Liver (tissue), 9 donors: ENCODE data around the gene M6PR. TPM values are rescaled to one million over a fixed set of nuclear protein-coding genes. Genes with fewer than 3 reads are reported as not detected.

Source experiments
- DNase-seq: peaks from one replicate; pipeline ENCODE4 v3.0.0-alpha.2; 2017; ENCODE audit warnings: low spot score
- H3K27ac ChIP-seq, 2 donors: one replicate each; pipeline ENCODE4 v1.7.0; 2013; ENCODE audit warnings: inconsistent platforms in 2 of 2, low read length in 2 of 2, control low read depth in 1 of 2, low read depth in 1 of 2, mild to moderate bottlenecking in 1 of 2
- H3K27me3 ChIP-seq, 4 donors: one replicate each; pipeline versions ENCODE4 v1.6.1 to v1.7.0; 2013; ENCODE audit warnings: low read length in 3 of 4, inconsistent platforms in 1 of 4, mild to moderate bottlenecking in 1 of 4, moderate library complexity in 1 of 4; ENCODE audit not compliant: control insufficient read depth in 4 of 4, insufficient read depth in 4 of 4
- H3K36me3 ChIP-seq, 4 donors: one replicate each; pipeline versions ENCODE4 v1.6.1 to v1.7.0; 2013; ENCODE audit warnings: low read length in 3 of 4, mild to moderate bottlenecking in 3 of 4, low read depth in 1 of 4, moderate library complexity in 1 of 4; ENCODE audit not compliant: control insufficient read depth in 4 of 4, insufficient read depth in 3 of 4
- H3K4me1 ChIP-seq, 4 donors: one replicate each; pipeline versions ENCODE4 v1.6.1 to v1.7.0; 2013; ENCODE audit warnings: low read length in 3 of 4, mild to moderate bottlenecking in 3 of 4, moderate library complexity in 1 of 4; ENCODE audit not compliant: control insufficient read depth in 4 of 4, insufficient read depth in 4 of 4
- H3K4me3 ChIP-seq, 3 donors: one replicate each; pipeline versions ENCODE4 v1.6.1 to v1.7.0; 2013; ENCODE audit warnings: low read length in 3 of 3, control low read depth in 1 of 3, low read depth in 1 of 3, mild to moderate bottlenecking in 1 of 3
- H3K9ac ChIP-seq, 2 donors: one replicate each; pipeline ENCODE4 v1.7.0; 2013; ENCODE audit warnings: low read length in 2 of 2, mild to moderate bottlenecking in 2 of 2, moderate library complexity in 2 of 2, control low read depth in 1 of 2, low read depth in 1 of 2
- H3K9me3 ChIP-seq, 4 donors: one replicate each; pipeline versions ENCODE4 v1.6.1 to v1.7.0; 2013; ENCODE audit warnings: low read length in 3 of 4; ENCODE audit not compliant: control insufficient read depth in 4 of 4
- EGR1 ChIP-seq, 2 donors: IDR thresholded peaks; 2 replicates each; pipeline ENCODE4 v1.6.1; 2016 to 2018; ENCODE audit warnings: antibody characterized with exemption in 2 of 2, low read depth in 2 of 2
- FOXA1 ChIP-seq: IDR thresholded peaks from 2 replicates; pipeline ENCODE4 v1.6.1; 2016; ENCODE audit warnings: antibody characterized with exemption
- FOXA2 ChIP-seq: IDR thresholded peaks from 2 replicates; pipeline ENCODE4 v1.6.1; 2016; ENCODE audit warnings: antibody characterized with exemption
- GABPA ChIP-seq, 2 donors: IDR thresholded peaks in 1 of 2; conservative IDR thresholded peaks in 1 of 2; 2 replicates each; pipeline ENCODE4 v1.6.1; 2016; ENCODE audit warnings: antibody characterized with exemption in 2 of 2, mild to moderate bottlenecking in 1 of 2, moderate library complexity in 1 of 2
- HNF4A ChIP-seq, 2 donors: conservative IDR thresholded peaks; 2 replicates each; pipeline ENCODE4 v1.6.1; 2016; ENCODE audit warnings: antibody characterized with exemption in 2 of 2, mild to moderate bottlenecking in 2 of 2
- HNF4G ChIP-seq: IDR thresholded peaks from 2 replicates; pipeline ENCODE4 v1.6.1; 2016; ENCODE audit warnings: antibody characterized with exemption
- JUND ChIP-seq, 2 donors: IDR thresholded peaks; 2 replicates each; pipeline ENCODE4 v1.6.1; 2016; ENCODE audit warnings: antibody characterized with exemption in 2 of 2
- NR2F2 ChIP-seq: IDR thresholded peaks from 2 replicates; pipeline ENCODE4 v1.6.1; 2016; ENCODE audit warnings: antibody characterized with exemption
- RAD21 ChIP-seq, 2 donors: IDR thresholded peaks; 2 replicates each; pipeline ENCODE4 v1.6.1; 2016; ENCODE audit warnings: antibody characterized with exemption in 2 of 2, mild to moderate bottlenecking in 2 of 2
- RXRA ChIP-seq, 2 donors: IDR thresholded peaks; 2 replicates each; pipeline ENCODE4 v1.6.1; 2017 to 2018; ENCODE audit warnings: antibody characterized with exemption in 2 of 2, mild to moderate bottlenecking in 1 of 2
- SP1 ChIP-seq: IDR thresholded peaks from 2 replicates; pipeline ENCODE4 v1.6.1; 2018; ENCODE audit warnings: antibody characterized with exemption, mild to moderate bottlenecking
- TAF1 ChIP-seq: conservative IDR thresholded peaks from 2 replicates; pipeline ENCODE4 v1.6.1; 2016; ENCODE audit warnings: antibody characterized with exemption, mild to moderate bottlenecking
- YY1 ChIP-seq: IDR thresholded peaks from 2 replicates; pipeline ENCODE4 v1.6.1; 2016; ENCODE audit warnings: antibody characterized with exemption, mild to moderate bottlenecking
- WGBS: extraction: QIAGEN DNeasy Blood & Tissue Kit; methylation state at CpG from one replicate; pipeline ENCODE4 v1.1.7; 2013; 5-methylcytosine and 5-hydroxymethylcytosine counted together
- polyA plus RNA-seq, 2 donors: library from polyadenylated mRNA; stranded (reverse) in 1 of 2; unstranded in 1 of 2; fragments of 200-250 nt in 1 of 2; fragments of >200 nt in 1 of 2; fragmentation: Nextera tagmentation in 1 of 2; extraction: Ambion mirVana in 1 of 2; gene quantifications; one replicate each; pipeline versions ENCODE4 v1.2.1 to v1.2.3, GENCODE V29; 2013 to 2015
- total RNA-seq, 2 donors: library from RNA; depleted of rRNA; stranded (reverse); fragments of >200 nt; gene quantifications; one replicate each; pipeline ENCODE4 v1.2.3, GENCODE V29; 2014
- TF ChIP-seq, protein P1 (sequence below): IDR thresholded peaks from 2 replicates; pipeline ENCODE4 v1.6.1; 2016; ENCODE audit warnings: antibody characterized with exemption
- TF ChIP-seq, protein P2 (sequence below): IDR thresholded peaks from 2 replicates; pipeline ENCODE4 v1.6.1; 2016; ENCODE audit warnings: antibody characterized with exemption
- TF ChIP-seq, protein P3 (sequence below): IDR thresholded peaks from 2 replicates; pipeline ENCODE4 v1.6.1; 2016; ENCODE audit warnings: antibody characterized with exemption
- TF ChIP-seq, protein P4 (sequence below): IDR thresholded peaks from 2 replicates; pipeline ENCODE4 v1.6.1; 2016; ENCODE audit warnings: antibody characterized with exemption, mild to moderate bottlenecking
- TF ChIP-seq, protein P5 (sequence below): fragments of 150-350 bp; IDR thresholded peaks from 2 replicates; pipeline ENCODE4 v1.5.1; 2017; ENCODE audit warnings: improper control_type of control experiment, low read depth, low read length; ENCODE audit not compliant: missing input control
- donor health status: healthy.
- donor health status: healthy.
- donor health status: healthy.
- donor health status: healthy.
- donor health status: healthy.

The M6PR gene
- total and polyA plus RNA-seq, 4 donors, result 38.7 to 118 (median 46.7) TPM

DNA sequence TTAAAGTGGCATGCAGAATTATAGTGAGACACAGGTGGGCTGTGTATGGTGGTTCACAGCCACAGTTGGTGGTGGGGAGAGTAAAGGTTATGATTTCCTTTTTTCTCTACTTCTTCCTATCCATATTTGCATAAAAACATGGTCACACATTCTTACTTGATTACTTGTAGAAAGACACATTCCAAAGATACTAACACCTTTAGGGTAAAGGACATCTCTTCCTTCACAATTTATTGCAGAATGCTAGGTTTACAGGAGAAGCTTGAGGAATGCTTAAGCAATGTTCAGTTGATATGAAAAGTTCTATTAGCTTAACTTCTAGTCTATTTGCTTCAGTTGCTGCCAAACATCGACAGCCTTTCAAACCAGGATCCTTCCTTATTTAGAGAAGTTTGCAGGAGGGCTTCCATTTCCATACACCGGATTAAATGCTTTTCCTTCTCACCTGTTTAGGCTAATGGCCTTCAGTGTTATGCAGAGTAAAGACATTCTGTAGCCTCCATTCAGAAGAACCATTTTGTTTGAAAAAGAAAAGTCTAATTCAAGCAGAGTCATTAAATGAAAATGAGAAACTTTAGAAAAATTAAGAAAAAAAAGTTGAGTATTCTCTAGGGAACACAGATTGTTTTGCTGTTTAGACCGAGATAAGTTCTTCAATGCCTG, 37.7 kb downstream of the M6PR start:
- TF ChIP-seq, protein P1, sequence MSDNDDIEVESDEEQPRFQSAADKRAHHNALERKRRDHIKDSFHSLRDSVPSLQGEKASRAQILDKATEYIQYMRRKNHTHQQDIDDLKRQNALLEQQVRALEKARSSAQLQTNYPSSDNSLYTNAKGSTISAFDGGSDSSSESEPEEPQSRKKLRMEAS, result no peak
- TF ChIP-seq YY1 (no peak), RXRA (IDR thresholded peaks at IDR 0.05) (no peak), FOXA1 (no peak), HNF4G (no peak), NR2F2 (no peak), EGR1 (IDR thresholded peaks at IDR 0.05; ENCODE audit: low read depth in 2 of 2) (no peak), HNF4A (conservative IDR thresholded peaks at IDR 0.05) (no peak), GABPA (IDR thresholded peaks at IDR 0.05 in 1 of 2, conservative IDR thresholded peaks at IDR 0.05 in 1 of 2) (no peak), RAD21 (IDR thresholded peaks at IDR 0.05) (no peak), FOXA2 (no peak), TAF1 (no peak)
- TF ChIP-seq, protein P2, sequence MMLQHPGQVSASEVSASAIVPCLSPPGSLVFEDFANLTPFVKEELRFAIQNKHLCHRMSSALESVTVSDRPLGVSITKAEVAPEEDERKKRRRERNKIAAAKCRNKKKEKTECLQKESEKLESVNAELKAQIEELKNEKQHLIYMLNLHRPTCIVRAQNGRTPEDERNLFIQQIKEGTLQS, result no peak
- TF ChIP-seq, protein P3, sequence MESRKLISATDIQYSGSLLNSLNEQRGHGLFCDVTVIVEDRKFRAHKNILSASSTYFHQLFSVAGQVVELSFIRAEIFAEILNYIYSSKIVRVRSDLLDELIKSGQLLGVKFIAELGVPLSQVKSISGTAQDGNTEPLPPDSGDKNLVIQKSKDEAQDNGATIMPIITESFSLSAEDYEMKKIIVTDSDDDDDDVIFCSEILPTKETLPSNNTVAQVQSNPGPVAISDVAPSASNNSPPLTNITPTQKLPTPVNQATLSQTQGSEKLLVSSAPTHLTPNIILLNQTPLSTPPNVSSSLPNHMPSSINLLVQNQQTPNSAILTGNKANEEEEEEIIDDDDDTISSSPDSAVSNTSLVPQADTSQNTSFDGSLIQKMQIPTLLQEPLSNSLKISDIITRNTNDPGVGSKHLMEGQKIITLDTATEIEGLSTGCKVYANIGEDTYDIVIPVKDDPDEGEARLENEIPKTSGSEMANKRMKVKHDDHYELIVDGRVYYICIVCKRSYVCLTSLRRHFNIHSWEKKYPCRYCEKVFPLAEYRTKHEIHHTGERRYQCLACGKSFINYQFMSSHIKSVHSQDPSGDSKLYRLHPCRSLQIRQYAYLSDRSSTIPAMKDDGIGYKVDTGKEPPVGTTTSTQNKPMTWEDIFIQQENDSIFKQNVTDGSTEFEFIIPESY, result no peak
- Histone ChIP-seq H3K9ac (no peak overlapping the region), H3K9me3 (no peaks in the 10 kb centered on the region), H3K27me3 (no peaks in the 10 kb centered on the region), H3K4me3 (no peak overlapping the region), H3K27ac (no peak overlapping the region), H3K36me3 (no peaks in the 10 kb centered on the region), H3K4me1 (peaks cover 2 to 8% (median 6%) of the 10 kb centered on the region in 4 donors)
- DNase-seq, result no peak
- 65% methylated on average over 3 of the region's 3 CpGs for WGBS

DNA sequence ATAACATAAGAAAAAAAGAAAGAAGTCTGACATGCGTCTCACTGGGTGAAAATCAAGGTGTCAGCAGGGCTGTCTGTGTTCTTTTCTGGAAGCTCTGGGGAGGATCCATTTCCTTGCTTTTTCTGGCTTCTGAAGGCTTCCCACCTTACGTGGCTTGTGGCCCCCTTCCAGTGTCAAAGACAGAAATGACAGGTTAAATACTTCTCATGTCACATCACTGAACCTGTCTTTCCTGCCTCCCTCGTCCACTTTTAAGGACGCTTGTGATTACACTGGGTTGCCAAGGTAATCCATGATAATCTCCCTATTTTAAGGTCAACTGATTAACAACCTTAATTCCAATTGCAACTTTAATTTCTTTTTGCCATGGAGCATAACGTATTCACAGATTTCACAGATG, 39.7 kb downstream of the M6PR start:
- no peak overlapping the region for H3K27ac ChIP-seq
- peaks cover 0 to 3% (median under 1%) of the 10 kb centered on the region in 4 donors for H3K4me1 ChIP-seq
- H3K4me3 ChIP-seq, result no peak overlapping the region
- no peaks in the 10 kb centered on the region for H3K27me3 ChIP-seq
- no peak overlapping the region for H3K9ac ChIP-seq
- TF ChIP-seq RAD21 (IDR thresholded peaks at IDR 0.05) (no peak), SP1 (no peak), RXRA (IDR thresholded peaks at IDR 0.05) (no peak), JUND (IDR thresholded peaks at IDR 0.05) (no peak), YY1 (no peak), HNF4G (no peak), NR2F2 (no peak), EGR1 (IDR thresholded peaks at IDR 0.05; ENCODE audit: low read depth in 2 of 2) (no peak), FOXA1 (no peak)
- TF ChIP-seq, protein P3, result no peak
- TF ChIP-seq, protein P4, sequence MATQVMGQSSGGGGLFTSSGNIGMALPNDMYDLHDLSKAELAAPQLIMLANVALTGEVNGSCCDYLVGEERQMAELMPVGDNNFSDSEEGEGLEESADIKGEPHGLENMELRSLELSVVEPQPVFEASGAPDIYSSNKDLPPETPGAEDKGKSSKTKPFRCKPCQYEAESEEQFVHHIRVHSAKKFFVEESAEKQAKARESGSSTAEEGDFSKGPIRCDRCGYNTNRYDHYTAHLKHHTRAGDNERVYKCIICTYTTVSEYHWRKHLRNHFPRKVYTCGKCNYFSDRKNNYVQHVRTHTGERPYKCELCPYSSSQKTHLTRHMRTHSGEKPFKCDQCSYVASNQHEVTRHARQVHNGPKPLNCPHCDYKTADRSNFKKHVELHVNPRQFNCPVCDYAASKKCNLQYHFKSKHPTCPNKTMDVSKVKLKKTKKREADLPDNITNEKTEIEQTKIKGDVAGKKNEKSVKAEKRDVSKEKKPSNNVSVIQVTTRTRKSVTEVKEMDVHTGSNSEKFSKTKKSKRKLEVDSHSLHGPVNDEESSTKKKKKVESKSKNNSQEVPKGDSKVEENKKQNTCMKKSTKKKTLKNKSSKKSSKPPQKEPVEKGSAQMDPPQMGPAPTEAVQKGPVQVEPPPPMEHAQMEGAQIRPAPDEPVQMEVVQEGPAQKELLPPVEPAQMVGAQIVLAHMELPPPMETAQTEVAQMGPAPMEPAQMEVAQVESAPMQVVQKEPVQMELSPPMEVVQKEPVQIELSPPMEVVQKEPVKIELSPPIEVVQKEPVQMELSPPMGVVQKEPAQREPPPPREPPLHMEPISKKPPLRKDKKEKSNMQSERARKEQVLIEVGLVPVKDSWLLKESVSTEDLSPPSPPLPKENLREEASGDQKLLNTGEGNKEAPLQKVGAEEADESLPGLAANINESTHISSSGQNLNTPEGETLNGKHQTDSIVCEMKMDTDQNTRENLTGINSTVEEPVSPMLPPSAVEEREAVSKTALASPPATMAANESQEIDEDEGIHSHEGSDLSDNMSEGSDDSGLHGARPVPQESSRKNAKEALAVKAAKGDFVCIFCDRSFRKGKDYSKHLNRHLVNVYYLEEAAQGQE, result no peak
- TF ChIP-seq, protein P5, sequence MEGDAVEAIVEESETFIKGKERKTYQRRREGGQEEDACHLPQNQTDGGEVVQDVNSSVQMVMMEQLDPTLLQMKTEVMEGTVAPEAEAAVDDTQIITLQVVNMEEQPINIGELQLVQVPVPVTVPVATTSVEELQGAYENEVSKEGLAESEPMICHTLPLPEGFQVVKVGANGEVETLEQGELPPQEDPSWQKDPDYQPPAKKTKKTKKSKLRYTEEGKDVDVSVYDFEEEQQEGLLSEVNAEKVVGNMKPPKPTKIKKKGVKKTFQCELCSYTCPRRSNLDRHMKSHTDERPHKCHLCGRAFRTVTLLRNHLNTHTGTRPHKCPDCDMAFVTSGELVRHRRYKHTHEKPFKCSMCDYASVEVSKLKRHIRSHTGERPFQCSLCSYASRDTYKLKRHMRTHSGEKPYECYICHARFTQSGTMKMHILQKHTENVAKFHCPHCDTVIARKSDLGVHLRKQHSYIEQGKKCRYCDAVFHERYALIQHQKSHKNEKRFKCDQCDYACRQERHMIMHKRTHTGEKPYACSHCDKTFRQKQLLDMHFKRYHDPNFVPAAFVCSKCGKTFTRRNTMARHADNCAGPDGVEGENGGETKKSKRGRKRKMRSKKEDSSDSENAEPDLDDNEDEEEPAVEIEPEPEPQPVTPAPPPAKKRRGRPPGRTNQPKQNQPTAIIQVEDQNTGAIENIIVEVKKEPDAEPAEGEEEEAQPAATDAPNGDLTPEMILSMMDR, result no peak
- no peak for DNase-seq
- H3K9me3 ChIP-seq, result no peaks in the 10 kb centered on the region
- WGBS, result 95% methylated on average over 5 of the region's 5 CpGs
- H3K36me3 ChIP-seq, result no peaks in the 10 kb centered on the region
